HepG2 (cell line): ENCODE results near the gene DLG4. TPM values are rescaled to one million over a fixed set of nuclear protein-coding genes. Genes with fewer than 3 reads are reported as not detected.

Source experiments
- ARID4A ChIP-seq: sonication (generic); formaldehyde crosslinking; IDR thresholded peaks from 2 replicates; pipeline ENCODE4 v1.5.0; 2020; ENCODE audit warnings: mild to moderate bottlenecking, missing genetic modification reagents, borderline replicate concordance
- ATF4 ChIP-seq, 2 experiments: fragments of 450-650 bp in 1 of 2; sonication (generic) in 1 of 2; formaldehyde crosslinking; IDR thresholded peaks; 2 replicates each; pipeline versions ENCODE4 v1.5.0 to v1.8.0; 2020 to 2022; ENCODE audit warnings: mild to moderate bottlenecking in 1 of 2, missing genetic modification reagents in 1 of 2
- CBX2 ChIP-seq, 2 experiments: fragments of 200-600 bp in 1 of 2; sonication (generic); formaldehyde crosslinking in 1 of 2; IDR thresholded peaks; 2 replicates each; pipeline versions ENCODE4 v1.7.0 to v1.8.1; 2018 to 2022; ENCODE audit warnings: low read depth in 2 of 2, low read length in 1 of 2, mild to moderate bottlenecking in 1 of 2, missing genetic modification reagents in 1 of 2
- DR1 ChIP-seq: sonication (generic); formaldehyde crosslinking; IDR thresholded peaks from 2 replicates; pipeline ENCODE4 v1.8.0; 2021; ENCODE audit warnings: mild to moderate bottlenecking, missing genetic modification reagents, inconsistent platforms
- FOXP1 ChIP-seq, 2 experiments: fragments of 450-650 bp in 1 of 2; IDR thresholded peaks; 2 replicates each; pipeline ENCODE4 v1.6.1; 2017 to 2018; ENCODE audit warnings: antibody characterized with exemption in 1 of 2
- FOXP4 ChIP-seq: sonication (generic); formaldehyde crosslinking; IDR thresholded peaks from 2 replicates; pipeline ENCODE4 v1.4.0; 2020; ENCODE audit warnings: missing genetic modification reagents
- GMEB1 ChIP-seq: sonication (generic); formaldehyde crosslinking; IDR thresholded peaks from 2 replicates; pipeline ENCODE4 v1.5.1; 2020; ENCODE audit warnings: missing genetic modification reagents, mild to moderate bottlenecking, borderline replicate concordance
- HDAC2 ChIP-seq: sonication (generic); formaldehyde crosslinking; IDR thresholded peaks from 2 replicates; pipeline ENCODE4 v1.4.0; 2020; ENCODE audit warnings: missing genetic modification reagents
- TMF1 ChIP-seq: sonication (generic); formaldehyde crosslinking; IDR thresholded peaks from 2 replicates; pipeline ENCODE4 v1.8.1; 2022; ENCODE audit warnings: low read depth, missing genetic modification reagents
- ZFP37 ChIP-seq: sonication (generic); formaldehyde crosslinking; IDR thresholded peaks from 2 replicates; pipeline ENCODE4 v1.4.0; 2020; ENCODE audit warnings: missing genetic modification reagents, borderline replicate concordance
- ZNF20 ChIP-seq: sonication (generic); formaldehyde crosslinking; IDR thresholded peaks from 2 replicates; pipeline ENCODE4 v1.4.0; 2020; ENCODE audit warnings: mild to moderate bottlenecking, moderate library complexity, missing genetic modification reagents
- ZNF264 ChIP-seq: sonication (generic); formaldehyde crosslinking; IDR thresholded peaks from 2 replicates; pipeline ENCODE4 v1.4.0; 2020; ENCODE audit warnings: missing genetic modification reagents
- ZNF570 ChIP-seq: sonication (generic); formaldehyde crosslinking; IDR thresholded peaks from 2 replicates; pipeline ENCODE4 v1.4.0; 2020; ENCODE audit warnings: mild to moderate bottlenecking, missing genetic modification reagents, borderline replicate concordance
- ZNF704 ChIP-seq: sonication (generic); formaldehyde crosslinking; IDR thresholded peaks from 2 replicates; pipeline ENCODE4 v1.8.1; 2023; ENCODE audit warnings: mild to moderate bottlenecking, inconsistent platforms, moderate library complexity, missing genetic modification reagents, borderline replicate concordance
- polyA plus RNA-seq, 8 experiments: library from polyadenylated mRNA; depleted of rRNA in 3 of 8; stranded (reverse) in 7 of 8; unstranded in 1 of 8; fragments of >200 nt; fragmentation: Illumina TruSeq in 4 of 8; extraction: Trizol in 4 of 8; gene quantifications; 2 replicates each; pipeline versions ENCODE4 v1.2.1 to v1.2.3, GENCODE V29; 2011 to 2016; ENCODE audit warnings: low read depth in 4 of 8, missing spikeins in 1 of 8, mixed read lengths in 1 of 8; ENCODE audit not compliant: insufficient read depth in 1 of 8
- total RNA-seq, 5 experiments: library from RNA; depleted of rRNA; stranded (reverse); fragments of >200 nt; fragmentation: Illumina TruSeq; extraction: Trizol; gene quantifications; 2 replicates each; pipeline ENCODE4 v1.2.3, GENCODE V29; 2016; ENCODE audit warnings: low read depth in 1 of 5

DLG4 gene
- total and polyA plus RNA-seq, 2 of the 13 experiments (the other 11 are each of a cell fraction or from before 2014, with no cell fraction given): 0.71 to 4.3 TPM

DNA sequence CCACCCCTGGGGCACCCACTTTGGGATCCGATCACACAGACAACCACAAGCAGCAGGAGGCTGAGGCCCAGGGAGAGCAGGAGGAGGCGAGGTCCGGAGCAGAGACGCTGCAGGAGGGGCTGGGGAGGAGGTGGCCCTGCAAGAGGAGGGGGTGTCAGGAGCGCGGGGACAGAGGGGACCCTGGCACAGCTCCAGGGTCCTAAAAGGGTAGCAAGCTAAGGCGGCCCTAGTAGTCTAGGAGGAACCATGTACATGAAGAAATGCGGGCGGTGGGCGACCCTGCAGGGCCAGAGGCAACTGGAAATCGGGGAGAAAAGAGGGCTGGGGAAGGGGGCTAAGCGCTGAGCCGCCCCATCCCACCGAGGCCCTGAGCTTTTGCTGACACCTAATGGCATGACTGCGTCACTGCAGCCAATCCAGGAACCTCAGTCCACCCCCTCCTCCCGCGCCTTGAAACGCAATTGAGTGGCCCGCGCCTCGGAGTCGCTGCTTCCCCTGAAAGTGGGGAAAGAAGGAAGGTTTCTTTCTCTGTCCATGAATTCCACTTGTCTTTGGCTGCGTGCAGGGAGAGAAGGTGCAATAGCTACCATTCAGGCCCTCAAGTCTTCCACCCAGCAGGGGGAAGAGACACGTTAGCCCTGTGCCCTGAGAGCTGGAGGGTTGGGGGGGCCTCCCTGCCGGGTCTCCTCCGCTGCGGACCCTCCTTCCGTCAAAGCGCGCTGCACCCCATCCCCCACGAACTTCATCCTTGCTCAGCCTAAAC lies 42.3 kb downstream of the DLG4 start (continued):
- TF ChIP-seq ARID4A (CRISPR knock-in tag) (no peak), TMF1 (no peak), ZNF264 (no peak), GMEB1 (CRISPR knock-in tag) (peak; percentile 36; the same call in 1 of the 2 replicates), ZNF704 (no peak), FOXP1 (IDR thresholded peaks at IDR 0.05) (no peak), FOXP1 (CRISPR knock-in tag; IDR thresholded peaks at IDR 0.05) (no peak), HDAC2 (CRISPR knock-in tag) (peak; percentile 40; the same call in 1 of the 2 replicates), ZNF20 (CRISPR knock-in tag) (no peak), ATF4 (CRISPR knock-in tag; IDR thresholded peaks at IDR 0.05) (no peak), CBX2 (IDR thresholded peaks at IDR 0.05; ENCODE audit: low read depth, low read length) (no peak), CBX2 (CRISPR knock-in tag; IDR thresholded peaks at IDR 0.05; ENCODE audit: low read depth) (no peak), ZFP37 (CRISPR knock-in tag) (no peak), DR1 (CRISPR knock-in tag) (no peak), ZNF570 (no peak), FOXP4 (CRISPR knock-in tag) (0 out of 2 replicates have a peak, but pooled peaks have one; percentile 15)
